ENCODE results near the gene DHRS11. TPM values are rescaled to one million over a fixed set of nuclear protein-coding genes. Genes with fewer than 3 reads are reported as not detected.

DHRS11 gene
- total RNA-seq, 1 experiment from 2014 or later, result 27.9 TPM

DNA sequence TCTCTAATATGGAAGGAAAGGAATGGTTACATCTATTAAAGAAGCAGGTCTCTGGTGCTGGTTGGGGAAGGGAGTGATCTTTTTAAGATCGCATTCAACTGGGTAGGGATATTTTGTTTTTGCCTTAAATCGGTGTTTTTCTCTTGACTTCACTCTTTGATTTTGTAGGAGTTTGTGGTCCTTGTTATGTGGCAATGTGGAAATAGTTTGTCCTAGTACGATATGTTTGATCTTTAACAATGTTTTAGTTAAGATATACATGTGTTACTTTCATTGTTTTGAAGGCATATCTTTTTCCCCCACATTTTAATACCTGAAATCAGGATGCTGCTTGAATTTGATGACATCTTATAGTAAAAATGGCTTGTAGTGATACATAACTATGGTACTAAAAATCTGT, 38.2 kb upstream of the DHRS11 start:
- no peaks in the 10 kb centered on the region for H3K9me3 ChIP-seq (ENCODE audit: control insufficient read depth, low read depth, low read length)
- no peak for DNase-seq
- H3K27me3 ChIP-seq (ENCODE audit: insufficient read depth, low read length), result no peaks in the 10 kb centered on the region
- Mint-ChIP-seq H3K4me1 (peaks cover 6 to 7% of the 10 kb centered on the region in 2 experiments; a peak in 3 of 4 replicates), H3K27me3 (ENCODE audit: low read depth) (no peaks in the 10 kb centered on the region), H3K27ac (no peak overlapping the region), H3K36me3 (ENCODE audit: insufficient read depth in 1 of 3, low read depth in 3 of 3) (peaks cover 15 to 37% (median 28%) of the 10 kb centered on the region in 3 experiments), H3K4me3 (no peak overlapping the region), H3K9me3 (no peaks in the 10 kb centered on the region)
- H3K4me1 ChIP-seq (ENCODE audit: insufficient read depth, low read length), result no peaks in the 10 kb centered on the region
- no peak overlapping the region for H3K56ac ChIP-seq (ENCODE audit: insufficient read length, low read depth, low read length)
- no peak overlapping the region for H3K18ac ChIP-seq (ENCODE audit: insufficient read length, low read depth, low read length)
- H2AK5ac ChIP-seq (ENCODE audit: insufficient read length, low read length), result no peak overlapping the region
- H3K23me2 ChIP-seq (ENCODE audit: insufficient read length, low read depth, low read length, poor library complexity, severe bottlenecking), result no peaks in the 10 kb centered on the region
- no peak overlapping the region for H3K9ac ChIP-seq (ENCODE audit: extremely low read depth, insufficient read length, low read length)
- no peak overlapping the region for H2BK12ac ChIP-seq (ENCODE audit: insufficient read length, low read depth, low read length)
- H2AFZ ChIP-seq (ENCODE audit: low read length), result no peak overlapping the region
- no peak overlapping the region for H2BK5ac ChIP-seq (ENCODE audit: insufficient read length, low read length)
- no peak overlapping the region for H2BK120ac ChIP-seq (ENCODE audit: low read depth, low read length, poor library complexity, severe bottlenecking)
- no peak overlapping the region for H2BK15ac ChIP-seq (ENCODE audit: low read depth, low read length)
- H4K91ac ChIP-seq (ENCODE audit: insufficient read length, low read depth, low read length), result no peak overlapping the region
- H3K79me2 ChIP-seq (ENCODE audit: insufficient read depth, low read length), result peaks cover 3% of the 10 kb centered on the region; the same call in 1 of the 2 replicates
- H3T11ph ChIP-seq (ENCODE audit: low read length), result no peak overlapping the region
- H3K79me1 ChIP-seq (ENCODE audit: insufficient read depth, low read depth, low read length, poor library complexity, severe bottlenecking), result peaks cover 2% of the 10 kb centered on the region
- no peak overlapping the region for H3K23ac ChIP-seq (ENCODE audit: insufficient read length, low read depth, low read length)
- H4K20me1 ChIP-seq (ENCODE audit: control insufficient read depth, insufficient read depth, insufficient read length), result no peaks in the 10 kb centered on the region
- TF ChIP-seq, protein P1, sequence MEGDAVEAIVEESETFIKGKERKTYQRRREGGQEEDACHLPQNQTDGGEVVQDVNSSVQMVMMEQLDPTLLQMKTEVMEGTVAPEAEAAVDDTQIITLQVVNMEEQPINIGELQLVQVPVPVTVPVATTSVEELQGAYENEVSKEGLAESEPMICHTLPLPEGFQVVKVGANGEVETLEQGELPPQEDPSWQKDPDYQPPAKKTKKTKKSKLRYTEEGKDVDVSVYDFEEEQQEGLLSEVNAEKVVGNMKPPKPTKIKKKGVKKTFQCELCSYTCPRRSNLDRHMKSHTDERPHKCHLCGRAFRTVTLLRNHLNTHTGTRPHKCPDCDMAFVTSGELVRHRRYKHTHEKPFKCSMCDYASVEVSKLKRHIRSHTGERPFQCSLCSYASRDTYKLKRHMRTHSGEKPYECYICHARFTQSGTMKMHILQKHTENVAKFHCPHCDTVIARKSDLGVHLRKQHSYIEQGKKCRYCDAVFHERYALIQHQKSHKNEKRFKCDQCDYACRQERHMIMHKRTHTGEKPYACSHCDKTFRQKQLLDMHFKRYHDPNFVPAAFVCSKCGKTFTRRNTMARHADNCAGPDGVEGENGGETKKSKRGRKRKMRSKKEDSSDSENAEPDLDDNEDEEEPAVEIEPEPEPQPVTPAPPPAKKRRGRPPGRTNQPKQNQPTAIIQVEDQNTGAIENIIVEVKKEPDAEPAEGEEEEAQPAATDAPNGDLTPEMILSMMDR (conservative IDR thresholded peaks at IDR 0.05), result no peak
- no peak overlapping the region for H4K5ac ChIP-seq (ENCODE audit: insufficient read length, low read depth, low read length)
- H3K4ac ChIP-seq (ENCODE audit: low read depth, low read length), result no peak overlapping the region
- no peak overlapping the region for H3K27ac ChIP-seq (ENCODE audit: insufficient read length, low read depth, low read length)
- no CpG with 5 or more reads among the region's 3 CpGs for WGBS (ENCODE audit: extremely low coverage, insufficient read length, low lambda C conversion rate)
- no peak overlapping the region for H3K14ac ChIP-seq (ENCODE audit: insufficient read depth, low read length)
- H3K4me2 ChIP-seq (ENCODE audit: insufficient read depth, insufficient read length, low read length), result no peak overlapping the region
- H2BK20ac ChIP-seq (ENCODE audit: low read depth, low read length, poor library complexity, severe bottlenecking), result no peak overlapping the region
- no peak overlapping the region for H4K8ac ChIP-seq (replicated peaks; ENCODE audit: insufficient read length, low read depth, low read length)

Data from H9 (cell line).